DMS114 treated with DMSO at 0.1 percent for 48 hours (cell line): ENCODE results near the gene TOX3.

Source experiments
- DNase-seq: peaks from one replicate; lab custom pipeline; 2025; ENCODE audit not compliant: unreplicated experiment; lab: John Stamatoyannopoulos, UW

The TOX3 gene

DNA sequence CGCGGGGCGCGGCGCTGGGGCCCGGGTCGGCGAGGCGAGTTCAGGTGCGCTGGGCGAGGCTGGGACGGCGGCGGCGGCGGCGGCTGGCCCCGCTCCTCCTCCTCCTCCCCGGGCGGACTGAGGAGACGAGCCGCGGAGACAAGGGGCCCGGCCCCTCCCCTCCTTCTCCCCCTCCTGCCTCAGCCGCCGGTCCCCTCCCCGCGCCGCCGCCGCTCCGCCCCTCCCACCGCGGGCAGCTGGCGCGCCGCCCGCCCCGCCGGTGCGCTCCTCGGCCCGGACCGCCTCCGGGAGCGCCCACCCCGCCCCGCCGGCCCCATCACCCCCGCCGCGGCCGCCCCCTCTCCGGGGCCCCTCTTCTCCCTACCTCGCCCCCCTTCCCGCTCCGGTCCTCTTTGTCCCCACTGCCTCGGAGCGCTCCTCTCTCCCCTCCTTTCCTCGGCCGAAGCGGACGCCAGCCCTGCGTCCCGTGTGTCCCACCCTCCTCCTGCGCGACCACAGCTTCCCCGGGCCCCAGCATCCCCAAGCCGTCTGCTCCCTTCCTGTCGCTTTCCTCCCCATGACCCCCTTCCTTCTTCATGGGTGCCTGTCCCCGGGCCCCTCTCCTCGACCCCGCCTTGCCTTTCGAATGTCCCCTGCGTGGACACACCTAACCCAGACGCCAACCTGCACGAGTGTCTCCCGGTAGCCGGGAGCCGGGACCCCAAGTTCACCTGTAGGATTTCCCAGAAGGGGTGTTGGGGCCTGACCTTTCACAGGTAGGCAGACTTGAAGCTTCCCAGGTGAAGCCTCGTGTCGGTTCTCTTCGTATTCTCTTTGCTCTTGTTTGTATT is at the start of gene TOX3:
Gene TOX3, minus strand, starts transcription at position 140 of the 830 bp plus-strand sequence. CDS start 420 bp downstream, outside the sequence.
- DNase-seq = no peak

DNA sequence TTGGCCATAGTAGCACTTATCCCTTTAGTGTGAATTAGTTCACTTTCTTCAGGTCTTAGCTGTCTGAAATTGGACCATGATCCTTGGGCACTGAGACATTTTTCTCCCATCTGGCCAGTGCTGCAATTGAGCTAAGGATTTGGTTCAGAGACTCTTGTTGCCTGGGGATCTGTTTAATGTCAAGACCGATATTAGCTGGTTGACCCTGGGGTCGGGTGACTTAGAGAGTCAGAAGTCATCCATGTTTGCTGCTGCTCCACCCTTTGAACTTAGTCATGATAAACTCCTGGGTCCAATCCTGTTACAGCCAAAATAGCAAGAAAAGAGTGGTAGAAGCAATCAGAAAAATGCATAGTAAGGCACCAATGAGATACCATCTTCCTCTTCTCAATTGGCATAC is 45.8 kb upstream of the TOX3 start:
- no peak for DNase-seq

GRCh38 chr16:52591934-52592592 is 45.1 kb upstream of the TOX3 start:
- no peak for DNase-seq

DNA sequence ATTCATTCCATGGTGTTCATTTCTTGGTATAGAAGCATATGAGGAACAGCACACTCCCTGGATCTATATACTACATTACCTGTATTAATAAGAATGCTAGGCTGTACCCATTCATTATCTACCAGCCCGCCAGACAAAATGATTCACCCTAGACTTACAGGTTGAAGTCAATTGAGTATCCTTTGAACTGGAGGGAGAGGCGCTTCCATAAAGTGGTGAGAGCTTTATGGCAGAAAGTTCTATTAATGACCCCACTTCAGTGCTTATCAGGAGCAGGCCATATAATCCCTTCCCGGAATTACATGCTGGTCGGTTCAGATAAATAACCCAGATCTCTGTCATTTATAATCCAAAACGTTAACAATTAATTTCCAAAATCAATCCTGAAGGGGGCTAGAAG is 44.5 kb upstream of the TOX3 start:
- no peak for DNase-seq

DNA sequence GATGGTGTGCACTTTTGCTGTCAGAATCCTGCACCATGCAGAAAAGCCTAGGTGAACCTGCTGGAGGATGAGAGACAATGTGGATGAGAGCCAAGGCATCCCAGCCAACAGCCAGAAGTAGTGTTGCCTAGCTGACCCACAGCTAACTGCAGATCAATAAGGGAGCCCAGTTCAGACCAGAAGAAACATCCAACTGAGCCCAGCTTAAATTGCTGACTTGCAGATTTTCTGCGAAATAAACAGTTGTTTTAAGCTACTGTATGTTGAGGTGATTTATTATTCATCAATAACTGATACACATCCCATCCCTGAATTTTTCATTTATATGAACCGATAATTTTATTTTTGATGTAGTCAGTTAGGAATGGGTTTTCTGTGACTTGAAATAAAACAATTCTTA is 39.2 kb upstream of the TOX3 start:
- no peak for DNase-seq

- DNase-seq = no peak
Observed at GRCh38 chr16:52584354-52585320, 37.7 kb upstream of the TOX3 start.

- DNase-seq = no peak
Observed at GRCh38 chr16:52581530-52581929, 34.6 kb upstream of the TOX3 start.

DNA sequence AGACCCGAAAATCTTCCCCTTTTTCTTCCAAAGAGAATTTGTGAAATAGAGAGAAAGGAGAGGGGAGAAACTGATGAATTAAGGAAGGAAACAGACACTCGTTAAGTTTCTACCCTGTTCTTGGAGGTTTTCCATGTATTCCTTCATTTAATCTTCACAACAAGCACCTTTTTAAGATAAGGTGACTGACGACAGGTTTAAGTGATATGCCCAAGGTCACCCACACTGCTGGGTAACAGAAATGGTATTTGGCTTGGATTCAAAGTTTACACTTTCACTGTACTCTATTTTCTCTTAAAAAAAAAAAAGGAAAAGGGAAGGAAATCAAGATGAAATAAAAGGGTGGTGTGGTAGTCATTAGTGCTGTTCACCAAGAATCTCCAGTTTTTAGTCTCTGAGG is 33.5 kb upstream of the TOX3 start:
- no peak for DNase-seq

- DNase-seq = no peak
Observed at GRCh38 chr16:52578829-52579498, 32.0 kb upstream of the TOX3 start.

DNA sequence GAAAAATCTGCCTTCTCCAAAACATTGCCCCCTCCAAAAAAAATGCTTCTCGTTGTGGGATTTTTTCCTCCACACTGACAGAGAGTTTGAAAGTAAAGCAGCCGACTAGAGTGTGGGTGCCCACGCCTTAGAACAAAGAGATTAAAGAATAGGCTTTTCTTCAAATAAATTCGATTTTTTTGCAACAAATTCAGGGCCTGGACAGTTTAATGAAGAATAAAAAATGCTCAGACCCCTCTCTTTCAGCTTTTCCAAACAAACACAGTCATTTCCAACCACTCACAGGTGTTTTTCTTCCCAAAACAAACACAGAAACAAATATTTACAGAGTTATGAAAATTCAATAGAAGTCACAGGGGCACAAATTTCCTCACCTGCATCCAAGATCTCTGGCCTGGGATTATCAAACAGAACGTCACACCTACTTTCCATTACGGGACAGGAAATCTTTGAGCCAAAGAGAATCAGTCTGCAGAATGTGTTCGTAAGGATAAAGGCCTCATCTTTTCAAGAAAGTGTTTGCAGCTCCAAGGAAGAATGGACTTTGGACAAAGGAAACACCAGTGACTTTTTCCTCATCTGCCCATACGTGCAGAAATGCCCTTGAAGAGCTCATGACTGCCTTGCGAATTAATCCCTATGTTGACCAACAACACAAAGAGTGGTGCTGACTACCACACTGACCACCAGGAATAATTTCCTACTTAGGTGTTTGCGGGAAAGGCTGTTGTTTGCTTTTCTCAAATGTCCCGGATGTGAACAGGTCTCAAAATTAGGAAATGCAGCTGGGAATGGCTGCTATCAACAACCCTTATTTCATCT is 31.3 kb upstream of the TOX3 start:
- no peak for DNase-seq

DNA sequence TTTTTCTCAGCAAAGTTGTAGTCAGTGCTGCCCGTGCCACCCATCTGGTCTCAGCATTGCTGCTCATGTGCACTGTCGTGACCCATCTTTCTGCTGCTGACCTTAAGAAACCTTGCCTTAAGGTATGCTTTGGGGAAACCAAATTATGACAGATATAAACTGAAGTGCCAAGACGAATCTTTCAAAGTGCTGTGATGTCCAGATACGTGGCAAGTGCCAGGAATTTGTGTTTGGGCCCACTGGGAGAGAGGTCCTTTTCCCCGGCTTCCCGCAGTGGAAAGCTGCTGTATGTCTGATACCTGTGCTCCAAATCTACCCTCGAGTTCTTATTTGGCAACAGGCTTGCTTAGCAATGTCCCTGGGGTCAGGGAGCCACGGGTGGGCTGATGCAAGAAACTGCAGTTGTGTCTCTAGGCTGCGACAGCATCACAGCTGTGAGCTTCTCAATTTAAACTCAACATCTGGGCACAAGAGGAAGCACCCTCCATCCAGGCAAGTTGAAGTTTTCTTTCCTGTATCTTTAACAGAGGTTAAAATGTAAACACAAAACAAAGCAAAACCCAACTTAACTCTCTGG is 30.3 kb upstream of the TOX3 start:
- DNase-seq = no peak

GRCh38 chr16:52573365-52574299 is 26.7 kb upstream of the TOX3 start:
- DNase-seq = no peak

DNA sequence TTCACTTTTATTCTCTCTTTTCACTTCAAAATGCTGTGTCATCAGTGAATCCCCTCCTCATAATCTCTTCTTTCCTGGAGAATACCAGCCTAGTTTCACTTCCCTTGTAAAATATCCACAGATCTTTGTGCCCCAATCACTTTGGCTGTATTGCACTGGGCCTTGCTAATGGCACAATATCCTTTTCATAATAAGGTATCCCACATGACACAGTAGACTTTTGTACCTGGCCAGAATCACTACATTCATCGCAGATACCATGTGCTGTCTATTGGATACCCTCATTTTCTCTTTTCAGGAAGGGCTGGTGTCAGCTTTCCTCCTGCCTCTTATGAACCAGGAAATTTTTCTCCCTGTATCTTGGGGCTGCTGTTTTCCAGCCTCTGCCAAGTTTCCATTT is 25.7 kb upstream of the TOX3 start:
- DNase-seq = no peak

GRCh38 chr16:52570495-52571091 is 23.6 kb upstream of the TOX3 start:
- DNase-seq = no peak

- no peak for DNase-seq
Observed at GRCh38 chr16:52569701-52570100, 22.8 kb upstream of the TOX3 start.

DNA sequence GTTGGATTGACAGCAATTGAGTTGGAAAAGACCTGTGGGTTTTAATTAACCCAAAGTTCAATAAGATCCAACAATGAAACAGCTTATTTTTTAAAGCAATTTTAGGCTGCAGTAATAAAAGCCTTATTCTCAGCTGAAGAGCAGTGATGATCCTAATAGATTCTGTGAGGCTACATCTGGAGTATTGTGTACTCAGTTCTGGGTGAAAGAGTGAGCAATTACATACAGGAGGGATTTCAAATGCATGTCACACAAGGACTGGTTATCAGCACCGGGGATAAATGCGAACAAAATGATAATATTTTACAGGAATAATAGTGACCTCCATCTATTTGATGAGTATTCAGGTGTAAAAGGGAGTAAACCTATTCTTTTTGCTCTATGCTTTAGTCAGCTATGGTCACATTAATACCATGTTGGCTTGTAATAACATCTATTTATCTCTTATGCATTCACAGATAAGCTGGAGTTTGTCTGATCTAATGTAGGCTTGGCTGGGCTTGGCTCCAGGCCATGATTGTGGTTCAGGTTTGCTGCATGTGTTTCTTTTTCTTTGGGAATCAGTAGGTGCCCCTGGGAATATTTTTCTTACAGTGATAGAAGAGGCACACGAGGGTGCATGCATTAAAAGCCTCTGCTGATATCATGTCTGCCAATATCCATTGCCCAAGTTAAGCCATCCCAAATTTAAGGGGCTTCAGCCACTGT is 22.2 kb upstream of the TOX3 start:
- no peak for DNase-seq

GRCh38 chr16:52568495-52568894 is 21.6 kb upstream of the TOX3 start:
- no peak for DNase-seq

DNA sequence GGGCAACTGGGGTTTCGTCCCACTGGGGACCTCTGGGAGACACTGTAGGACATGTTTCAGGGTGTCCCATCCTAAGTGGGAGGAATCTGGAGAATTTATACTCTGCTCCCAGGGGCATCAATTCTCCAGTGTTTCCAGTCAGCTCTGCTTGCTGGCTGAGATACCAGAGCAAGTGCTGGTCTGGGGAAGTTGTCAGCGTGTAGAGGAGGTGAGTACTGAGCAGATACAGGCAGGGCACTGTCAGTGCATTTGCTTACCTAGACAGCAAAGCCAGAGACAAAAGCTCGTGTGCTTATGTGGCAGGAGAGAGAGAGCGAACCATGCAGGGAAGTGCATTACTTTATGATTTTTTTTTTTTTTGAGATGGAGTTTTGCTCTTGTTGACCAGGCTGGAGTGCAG is 20.2 kb upstream of the TOX3 start:
- DNase-seq = no peak
